ENCODE measurements around the gene PTPN22. TPM values are rescaled to one million over a fixed set of nuclear protein-coding genes. Genes with fewer than 3 reads are reported as not detected.

Gene PTPN22
- 10 to 100 TPM in 3 of 6 donors, 1 to 10 TPM in 3; 6.7 to 15.2 (median 9.9) TPM for total RNA-seq

GRCh38 chr1:113871597-113872113 is at the start of gene PTPN22:
Gene PTPN22, minus strand, starts transcription at chr1:113871712.
- peaks cover 7 to 9% (median 8%) of the 10 kb centered on the region in 4 donors for H3K4me1 ChIP-seq
- H3K27me3 ChIP-seq, result no peaks in the 10 kb centered on the region
- no peaks in the 10 kb centered on the region for H3K36me3 ChIP-seq
- H3K4me3 ChIP-seq, result peak within 1 kb of the TSS in 3 of 4 donors; percentile 17 to 39 (median 32)
- peak; percentile 91 to 92 for ATAC-seq (ENCODE audit: low FRiP score in 2 of 2)
- WGBS, 2 donors, result 54 to 66% methylated on average over 4 of the region's 4 CpGs
- DNase-seq, result peak in 1 of 2 donors; percentile 79
- peak within 1 kb of the TSS; percentile 74 to 85 (median 76) for H3K27ac ChIP-seq
- no peaks in the 10 kb centered on the region for H3K9me3 ChIP-seq
- TF ChIP-seq POLR2A (IDR thresholded peaks at IDR 0.05) (peak in 2 of 4 donors; percentile 26 to 71), EP300 (IDR thresholded peaks at IDR 0.05) (no peak), CTCF (IDR thresholded peaks at IDR 0.05) (no peak), POLR2AphosphoS5 (IDR thresholded peaks at IDR 0.05) (peak; percentile 35 to 79)

DNA sequence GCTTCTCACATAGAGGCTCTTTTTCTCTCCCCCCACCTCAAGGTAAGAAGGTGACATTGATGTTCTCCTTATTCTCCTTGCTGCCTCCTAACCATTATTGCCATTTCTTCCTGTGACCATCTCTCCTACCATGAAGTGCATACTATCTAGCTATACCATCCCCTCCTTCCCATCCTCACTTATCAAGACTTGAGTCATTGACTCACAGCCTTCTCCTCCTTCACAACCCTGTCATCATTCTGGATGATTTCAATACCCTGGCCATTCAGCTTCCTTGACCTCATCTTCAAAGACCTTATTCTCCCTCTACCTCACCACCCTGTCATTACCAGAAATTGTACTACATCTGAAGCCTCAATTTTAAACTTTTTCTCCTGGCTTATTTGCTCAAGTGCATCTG is 46.7 kb upstream of the PTPN22 start:
- DNase-seq (no peak), ATAC-seq (ENCODE audit: low FRiP score in 2 of 2) (no peak)
- H3K4me3 ChIP-seq, result no peak overlapping the region
- no peaks in the 10 kb centered on the region for H3K9me3 ChIP-seq
- H3K4me1 ChIP-seq, result peaks cover 0 to 3% (median under 1%) of the 10 kb centered on the region in 4 donors
- TF ChIP-seq EP300 (IDR thresholded peaks at IDR 0.05) (no peak), CTCF (IDR thresholded peaks at IDR 0.05) (no peak), POLR2AphosphoS5 (IDR thresholded peaks at IDR 0.05) (no peak), POLR2A (IDR thresholded peaks at IDR 0.05) (no peak)
- no peaks in the 10 kb centered on the region for H3K36me3 ChIP-seq
- no peak overlapping the region for H3K27ac ChIP-seq
- no peaks in the 10 kb centered on the region for H3K27me3 ChIP-seq

- ATAC-seq (ENCODE audit: low FRiP score in 2 of 2) (no peak), DNase-seq (no peak)
- TF ChIP-seq EP300 (IDR thresholded peaks at IDR 0.05), result no peak
- no peak for TF ChIP-seq CTCF (IDR thresholded peaks at IDR 0.05)
- no peak for TF ChIP-seq POLR2A (IDR thresholded peaks at IDR 0.05)
- no peak for TF ChIP-seq POLR2AphosphoS5 (IDR thresholded peaks at IDR 0.05)
- Histone ChIP-seq H3K27ac (no peak overlapping the region), H3K4me3 (no peak overlapping the region), H3K27me3 (no peaks in the 10 kb centered on the region), H3K9me3 (no peaks in the 10 kb centered on the region), H3K36me3 (no peaks in the 10 kb centered on the region), H3K4me1 (peaks cover 0 to 9% (median 3%) of the 10 kb centered on the region in 4 donors)
- 91 to 92% methylated on average over 2 of the region's 2 CpGs for WGBS, 2 donors
These were observed 46.0 kb upstream of the PTPN22 start for GRCh38 chr1:113917400-113918082.

DNA sequence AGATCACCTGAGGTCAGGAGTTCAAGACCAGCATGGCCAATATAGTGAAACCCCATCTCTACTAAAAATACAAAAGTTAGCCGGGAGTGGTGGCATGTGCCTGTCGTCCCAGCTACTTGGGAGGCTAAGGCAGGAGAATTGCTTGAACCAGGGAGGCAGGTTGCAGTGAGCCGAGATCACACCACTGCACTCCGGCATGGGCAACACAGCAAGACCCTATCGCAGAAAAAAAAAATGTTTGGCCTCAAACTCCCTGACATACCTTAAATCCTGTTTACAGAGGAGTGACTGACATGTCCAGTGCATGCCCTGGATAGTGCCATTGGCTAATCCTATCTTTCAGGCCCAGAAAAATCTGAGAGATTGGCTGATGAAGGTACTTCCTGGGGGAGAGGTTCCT is 45.5 kb upstream of the PTPN22 start:
- Histone ChIP-seq H3K27ac (no peak overlapping the region), H3K27me3 (no peaks in the 10 kb centered on the region), H3K4me3 (no peak overlapping the region), H3K9me3 (no peaks in the 10 kb centered on the region), H3K36me3 (peaks cover 0 to 2% (median under 1%) of the 10 kb centered on the region in 4 donors), H3K4me1 (peaks cover 0 to 14% (median 3%) of the 10 kb centered on the region in 4 donors)
- TF ChIP-seq POLR2A (IDR thresholded peaks at IDR 0.05), result no peak
- no peak for TF ChIP-seq POLR2AphosphoS5 (IDR thresholded peaks at IDR 0.05)
- no peak for TF ChIP-seq CTCF (IDR thresholded peaks at IDR 0.05)
- no peak for TF ChIP-seq EP300 (IDR thresholded peaks at IDR 0.05)
- no peak for DNase-seq
- ATAC-seq (ENCODE audit: low FRiP score in 2 of 2), result no peak
- 93 to 95% methylated on average over 5 of the region's 5 CpGs for WGBS, 2 donors
